Bronchial epithelial cell (primary cell): ENCODE measurements around the gene TNFRSF18. TPM values are rescaled to one million over a fixed set of nuclear protein-coding genes. Genes with fewer than 3 reads are reported as not detected.
A peak's percentile ranks its signal among the peaks of the same experiment; 100 is the strongest.
"Not testable (repeated sequence)": the region's sequence is repeated elsewhere in the genome, so short reads cannot be mapped to it uniquely, and the experiment has no call there.

Experiments used
- DNase-seq: peaks from one replicate; pipeline ENCODE4 v3.0.0-alpha.2; 2010; ENCODE audit warnings: low read depth
- FAIRE-seq: peaks from 2 replicates; lab custom pipeline; 2011; peaks lifted over from hg19 to GRCh38; lab: Jason Lieb, UNC
- H3K27me3 ChIP-seq: 2 replicates; pipeline ENCODE4 v1.5.1; 2011; ENCODE audit warnings: low read length; ENCODE audit not compliant: control insufficient read depth, insufficient read depth
- H3K36me3 ChIP-seq: 2 replicates; pipeline ENCODE4 v1.5.1; 2011; ENCODE audit warnings: low read length; ENCODE audit not compliant: control insufficient read depth, insufficient read depth
- H3K4me3 ChIP-seq: 2 replicates; pipeline ENCODE4 v1.5.1; 2011; ENCODE audit warnings: mild to moderate bottlenecking, low read depth, low read length, control low read depth
- CTCF ChIP-seq: IDR thresholded peaks from 2 replicates; pipeline ENCODE4 v1.5.1; 2011; ENCODE audit warnings: mild to moderate bottlenecking, moderate library complexity, low read length, control low read depth, inconsistent platforms; ENCODE audit not compliant: insufficient read depth, severe bottlenecking
- total RNA-seq: library from RNA; depleted of rRNA; stranded (reverse); fragments of >200 nt; gene quantifications from 2 replicates; pipeline ENCODE4 v1.2.1, GENCODE V29; 2014

The TNFRSF18 gene
- total RNA-seq, 1 donor from 2014 or later: not detected

GRCh38 chr1:1179983-1180861, 26.2 kb downstream of the TNFRSF18 start:
- TF ChIP-seq CTCF: no peak
- H3K4me3 ChIP-seq: no peak overlapping the region
- H3K27me3 ChIP-seq: no peaks in the 10 kb centered on the region
- no peaks in the 10 kb centered on the region for H3K36me3 ChIP-seq
- no peak for FAIRE-seq
- no peak for DNase-seq

GRCh38 chr1:1179346-1179982, 26.9 kb downstream of the TNFRSF18 start:
- no peak for DNase-seq
- H3K36me3 ChIP-seq: no peaks in the 10 kb centered on the region
- FAIRE-seq: no peak

GRCh38 chr1:1178794-1179331, 27.5 kb downstream of the TNFRSF18 start:
- TF ChIP-seq CTCF: no peak
- H3K27me3 ChIP-seq: peaks cover 2% of the 10 kb centered on the region

More at GRCh38 chr1:1179346-1179982, 26.9 kb downstream of the TNFRSF18 start:
- no peak for TF ChIP-seq CTCF
- H3K4me3 ChIP-seq: no peak overlapping the region
- no peaks in the 10 kb centered on the region for H3K27me3 ChIP-seq

GRCh38 chr1:1177452-1178206, 28.8 kb downstream of the TNFRSF18 start:
- Histone ChIP-seq H3K4me3 (no peak overlapping the region), H3K27me3 (peaks cover 5% of the 10 kb centered on the region), H3K36me3 (no peaks in the 10 kb centered on the region)
- no peak for FAIRE-seq
- TF ChIP-seq CTCF: no peak
- DNase-seq: no peak

More at GRCh38 chr1:1178794-1179331, 27.5 kb downstream of the TNFRSF18 start:
- no peak overlapping the region for H3K4me3 ChIP-seq
- H3K36me3 ChIP-seq: no peaks in the 10 kb centered on the region
- DNase-seq (no peak), FAIRE-seq (no peak)

GRCh38 chr1:1176931-1177330, 29.5 kb downstream of the TNFRSF18 start:
- H3K36me3 ChIP-seq: no peaks in the 10 kb centered on the region
- no peak for DNase-seq
- peaks cover 5% of the 10 kb centered on the region for H3K27me3 ChIP-seq
- no peak for TF ChIP-seq CTCF
- peak; percentile 88 for FAIRE-seq
- H3K4me3 ChIP-seq: no peak overlapping the region

GRCh38 chr1:1176063-1176761, 30.2 kb downstream of the TNFRSF18 start:
- not testable (repeated sequence) for DNase-seq, H3K36me3 ChIP-seq, H3K27me3 ChIP-seq, H3K4me3 ChIP-seq
- FAIRE-seq: peak; percentile 75
